Suprapubic skin (tissue), 4 donors: ENCODE data around the gene CHD2. TPM values are rescaled to one million over a fixed set of nuclear protein-coding genes. Genes with fewer than 3 reads are reported as not detected.

Source experiments
- DNase-seq, 2 donors: peaks; one replicate each; pipeline ENCODE4 v3.0.0-alpha.2; 2019; ENCODE audit warnings: low spot score in 2 of 2
- H3K27ac ChIP-seq: fragments of 200-600 bp; sonication (generic); one replicate; pipeline ENCODE4 v1.5.1; 2019
- H3K27me3 ChIP-seq: fragments of 200-600 bp; sonication (generic); one replicate; pipeline ENCODE4 v1.5.1; 2019
- H3K36me3 ChIP-seq: fragments of 200-600 bp; sonication (generic); one replicate; pipeline ENCODE4 v1.5.1; 2019
- H3K4me1 ChIP-seq: fragments of 200-600 bp; sonication (generic); one replicate; pipeline ENCODE4 v1.5.1; 2019
- H3K4me3 ChIP-seq: fragments of 200-600 bp; sonication (generic); one replicate; pipeline ENCODE4 v1.5.1; 2019; ENCODE audit warnings: mild to moderate bottlenecking
- H3K9me3 ChIP-seq: fragments of 200-600 bp; sonication (generic); one replicate; pipeline ENCODE4 v1.5.1; 2019
- CTCF ChIP-seq, 2 donors: fragments of 200-600 bp in 1 of 2; fragments of 450-650 bp in 1 of 2; sonication (generic) in 1 of 2; IDR thresholded peaks; one replicate each; pipeline ENCODE4 v1.5.1; 2016 to 2019; ENCODE audit warnings: antibody characterized with exemption in 2 of 2, mild to moderate bottlenecking in 1 of 2, moderate library complexity in 1 of 2
- EP300 ChIP-seq: sonication (generic); formaldehyde crosslinking; IDR thresholded peaks from one replicate; pipeline ENCODE4 v1.6.1; 2017; ENCODE audit warnings: antibody characterized with exemption
- POLR2A ChIP-seq, 2 donors: fragments of 450-650 bp; IDR thresholded peaks; one replicate each; pipeline ENCODE4 v1.6.1; 2017; ENCODE audit warnings: antibody characterized with exemption in 2 of 2, mild to moderate bottlenecking in 2 of 2, moderate library complexity in 2 of 2
- POLR2AphosphoS5 ChIP-seq, 3 donors: sonication (generic); formaldehyde crosslinking; IDR thresholded peaks; one replicate each; pipeline ENCODE4 v1.6.1; 2017; ENCODE audit warnings: antibody characterized with exemption in 3 of 3
- WGBS: methylation state at CpG from one replicate; pipeline ENCODE4 v1.1.5; 2018; 5-methylcytosine and 5-hydroxymethylcytosine counted together
- total RNA-seq, 4 donors: library from RNA; depleted of rRNA; stranded (reverse); fragments of >200 nt; gene quantifications; one replicate each; pipeline ENCODE4 v1.1.0, GENCODE V29; 2016

CHD2 gene
- total RNA-seq = 100 to 1,000 TPM in 3 of 4 donors, 10 to 100 TPM in 1; 93.3 to 319 (median 127) TPM

- Histone ChIP-seq H3K36me3 (peaks cover 12% of the 10 kb centered on the region), H3K27me3 (no peaks in the 10 kb centered on the region), H3K4me3 (peak within 1 kb of the TSS; percentile 62), H3K9me3 (no peaks in the 10 kb centered on the region), H3K4me1 (peaks cover 53% of the 10 kb centered on the region), H3K27ac (peak within 1 kb of the TSS; percentile 97)
- DNase-seq = no peak
- under 1% methylated on average over 15 of the region's 15 CpGs for WGBS
- TF ChIP-seq EP300 (no peak), POLR2A (IDR thresholded peaks at IDR 0.05) (peak; percentile 84 to 96), POLR2AphosphoS5 (IDR thresholded peaks at IDR 0.05) (peak; percentile 81 to 96 (median 88))
Observed at GRCh38 chr15:92899948-92900730, at the start of gene CHD2. Gene CHD2 (plus strand): TSS chr15:92900324. CDS start chr15:92901238, 914 bp downstream.

- Histone ChIP-seq H3K4me1 (no peaks in the 10 kb centered on the region), H3K27me3 (no peaks in the 10 kb centered on the region), H3K9me3 (no peaks in the 10 kb centered on the region), H3K4me3 (no peak overlapping the region), H3K36me3 (no peaks in the 10 kb centered on the region), H3K27ac (no peak overlapping the region)
- DNase-seq = no peak
- no peak for TF ChIP-seq EP300
- TF ChIP-seq POLR2A (IDR thresholded peaks at IDR 0.05) = no peak
- no peak for TF ChIP-seq POLR2AphosphoS5 (IDR thresholded peaks at IDR 0.05)
- TF ChIP-seq CTCF (IDR thresholded peaks at IDR 0.05) = no peak
- 81% methylated on average over 9 of the region's 9 CpGs for WGBS
Observed at GRCh38 chr15:92853222-92853621, 46.9 kb upstream of the CHD2 start.

GRCh38 chr15:92861742-92862141 is 38.4 kb upstream of the CHD2 start:
- no peak for TF ChIP-seq CTCF (IDR thresholded peaks at IDR 0.05)
- no peak for TF ChIP-seq POLR2A (IDR thresholded peaks at IDR 0.05)
- no peak for TF ChIP-seq POLR2AphosphoS5 (IDR thresholded peaks at IDR 0.05)
- no peak for TF ChIP-seq EP300
- no peak for DNase-seq
- H3K4me1 ChIP-seq = no peaks in the 10 kb centered on the region
- H3K4me3 ChIP-seq = no peak overlapping the region
- H3K27me3 ChIP-seq = no peaks in the 10 kb centered on the region
- H3K27ac ChIP-seq = no peak overlapping the region
- H3K9me3 ChIP-seq = peaks cover 5% of the 10 kb centered on the region
- WGBS = 95% methylated on average over 1 of the region's 1 CpG
- H3K36me3 ChIP-seq = no peaks in the 10 kb centered on the region

DNA sequence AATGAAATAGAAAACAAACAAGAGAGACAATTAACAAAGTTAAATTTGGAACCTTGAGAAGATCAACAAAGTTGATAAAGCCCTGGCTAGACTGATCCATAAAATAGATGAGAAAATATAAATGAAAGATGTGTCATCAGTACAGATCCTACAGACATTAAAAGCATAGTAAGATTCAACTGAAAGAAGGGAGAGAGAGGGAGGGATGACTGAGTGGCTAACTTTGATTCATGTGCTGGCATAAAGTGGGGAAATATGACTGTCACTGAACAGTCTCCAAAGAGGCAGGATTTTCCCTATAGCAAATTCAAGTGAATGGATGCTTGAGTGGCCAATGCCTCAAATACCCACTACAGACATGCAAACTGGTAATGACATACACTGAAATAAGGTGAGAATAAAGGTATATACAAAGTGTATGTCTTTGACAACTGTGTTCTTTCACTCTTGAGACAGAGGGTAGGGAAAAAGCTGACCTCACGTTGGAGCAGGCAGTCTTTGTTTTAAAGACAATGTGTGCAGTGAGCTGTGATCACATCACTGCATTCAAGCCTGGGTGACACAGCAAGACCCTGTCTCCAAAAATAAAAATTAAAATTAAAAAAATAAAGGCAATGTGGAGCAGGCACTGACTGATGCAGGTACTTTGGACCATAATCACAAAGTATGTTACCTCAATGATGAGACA is 35.9 kb upstream of the CHD2 start:
- Histone ChIP-seq H3K36me3 (no peaks in the 10 kb centered on the region), H3K4me1 (peaks cover 3% of the 10 kb centered on the region), H3K9me3 (peaks cover 5% of the 10 kb centered on the region), H3K27me3 (no peaks in the 10 kb centered on the region), H3K27ac (no peak overlapping the region), H3K4me3 (no peak overlapping the region)
- 80% methylated on average over 1 of the region's 1 CpG for WGBS
- no peak for DNase-seq
- TF ChIP-seq POLR2AphosphoS5 (IDR thresholded peaks at IDR 0.05) (no peak), POLR2A (IDR thresholded peaks at IDR 0.05) (no peak), CTCF (IDR thresholded peaks at IDR 0.05) (no peak), EP300 (no peak)

- Histone ChIP-seq H3K9me3 (peaks cover 2% of the 10 kb centered on the region), H3K36me3 (no peaks in the 10 kb centered on the region), H3K4me3 (no peak overlapping the region), H3K27me3 (no peaks in the 10 kb centered on the region), H3K4me1 (peaks cover 16% of the 10 kb centered on the region), H3K27ac (peak overlapping the region; percentile 68)
- no peak for TF ChIP-seq POLR2AphosphoS5 (IDR thresholded peaks at IDR 0.05)
- TF ChIP-seq POLR2A (IDR thresholded peaks at IDR 0.05) = no peak
- no peak for TF ChIP-seq EP300
- no peak for TF ChIP-seq CTCF (IDR thresholded peaks at IDR 0.05)
- DNase-seq = no peak
- WGBS = 54% methylated on average over 4 of the region's 4 CpGs
Observed at GRCh38 chr15:92869263-92869940, 30.7 kb upstream of the CHD2 start.
